OCI-LY7 (cell line): Measurements from ENCODE around the gene ZNF547. TPM values are rescaled to one million over a fixed set of nuclear protein-coding genes. Genes with fewer than 3 reads are reported as not detected.

Experiments used
- BruUV-seq: library from RNA; stranded (reverse); fragments of 400-500 nt; replicated peaks from 2 replicates; lab custom pipeline; 2021; lab: Mats Ljungman, UMichigan
- CTCF ChIA-PET: fragments of 300-600 bp; sonication (Branson Sonifier 250); formaldehyde crosslinking; loops from one replicate; lab custom pipeline; 2022; ENCODE audit warnings: antibody characterized with exemption; ENCODE audit not compliant: unreplicated experiment; lab: Charles Lee
- POLR2A ChIA-PET: fragments of 300-600 bp; sonication (Branson Sonifier 250); formaldehyde crosslinking; loops from one replicate; lab custom pipeline; 2022; ENCODE audit warnings: antibody characterized with exemption; lab: Charles Lee
- DNase-seq: peaks from one replicate; pipeline ENCODE4 v3.0.0-alpha.2; 2015; ENCODE audit warnings: low spot score
- H2AFZ ChIP-seq: fragments of 200-600 bp; sonication (generic), shearing (Covaris generic); 2 replicates; pipeline ENCODE4 v1.6.1; 2014; ENCODE audit warnings: mild to moderate bottlenecking, antibody characterized with exemption, low read length, moderate library complexity
- H3K27ac ChIP-seq: fragments of 200-600 bp; sonication (generic); 2 replicates; pipeline ENCODE4 v1.5.1; 2014; ENCODE audit warnings: mixed run types, low read depth, mild to moderate bottlenecking, moderate library complexity, low read length, inconsistent platforms; ENCODE audit not compliant: poor library complexity, severe bottlenecking
- H3K36me3 ChIP-seq: fragments of 200-600 bp; sonication (generic); 2 replicates; pipeline ENCODE4 v1.6.1; 2014; ENCODE audit warnings: mild to moderate bottlenecking, antibody characterized with exemption, low read length, moderate library complexity, mixed read lengths; ENCODE audit not compliant: insufficient read depth
- H3K4me1 ChIP-seq: fragments of 200-600 bp; sonication (generic); 2 replicates; pipeline ENCODE4 v1.5.1; 2014; ENCODE audit warnings: mild to moderate bottlenecking, low read length; ENCODE audit not compliant: insufficient read depth, poor library complexity, severe bottlenecking
- H3K4me2 ChIP-seq: fragments of 200-600 bp; sonication (generic); 2 replicates; pipeline ENCODE4 v1.6.1; 2014; ENCODE audit warnings: mild to moderate bottlenecking, low read length
- H3K4me3 ChIP-seq: fragments of 200-600 bp; sonication (generic); 2 replicates; pipeline ENCODE4 v1.5.1; 2014; ENCODE audit warnings: mild to moderate bottlenecking, low read depth, low read length; ENCODE audit not compliant: poor library complexity, severe bottlenecking
- H3K79me2 ChIP-seq: fragments of 200-600 bp; sonication (generic); 2 replicates; pipeline ENCODE4 v1.6.1; 2016; ENCODE audit warnings: low read depth, mild to moderate bottlenecking, low read length, moderate library complexity, mixed read lengths; ENCODE audit not compliant: insufficient read depth
- H3K9me2 ChIP-seq: fragments of 200-600 bp; sonication (generic); 2 replicates; pipeline ENCODE4 v1.6.1; 2016; ENCODE audit warnings: mild to moderate bottlenecking, low read length, mixed read lengths; ENCODE audit not compliant: insufficient read depth
- H3K9me3 ChIP-seq: fragments of 200-600 bp; sonication (generic); 2 replicates; pipeline ENCODE4 v1.6.1; 2014; ENCODE audit warnings: mild to moderate bottlenecking, mixed run types, low read length, mixed read lengths
- H4K20me1 ChIP-seq: fragments of 200-600 bp; sonication (generic); 2 replicates; pipeline ENCODE4 v1.6.1; 2014; ENCODE audit warnings: mild to moderate bottlenecking, antibody characterized with exemption, low read length, moderate library complexity, mixed read lengths; ENCODE audit not compliant: insufficient read depth
- CTCF ChIP-seq: fragments of 200-600 bp; sonication (generic); conservative IDR thresholded peaks from 2 replicates; pipeline ENCODE4 v1.5.1; 2014; ENCODE audit warnings: mild to moderate bottlenecking, antibody characterized with exemption, low read length, moderate library complexity, mixed read lengths
- EZH2phosphoT487 ChIP-seq: fragments of 200-600 bp; sonication (generic); IDR thresholded peaks from 2 replicates; pipeline ENCODE4 v1.6.1; 2018; ENCODE audit warnings: low read depth, borderline replicate concordance, mild to moderate bottlenecking, mixed run types, antibody characterized with exemption, low read length, moderate library complexity, mixed read lengths
- intact Hi-C: fragments of 100-400 bp; cut with micrococcal nuclease; formaldehyde crosslinking; loops from one replicate; pipeline ENCODE4 v1.10.0; 2022; ENCODE audit not compliant: unreplicated experiment
- total RNA-seq, 2 experiments: library from RNA; depleted of rRNA in 1 of 2; stranded (reverse); fragments of >200 nt in 1 of 2; shearing (Covaris generic) in 1 of 2; gene quantifications; 2 replicates each; pipeline ENCODE4 v1.2.3, GENCODE V29; 2014 to 2022

ZNF547 gene
- total RNA-seq, 2 experiments from 2014 or later, result 3.9 to 4.5 TPM

GRCh38 chr19:57321751-57322150 lies 41.6 kb upstream of the ZNF547 start:
- TF ChIP-seq CTCF (no peak), EZH2phosphoT487 (no peak)
- H3K4me3 ChIP-seq, result peak overlapping the region; percentile 87
- ChIA-PET CTCF (no interaction called here), POLR2A (interaction anchor here (0.6 to 0.7 kb wide), 2 partner anchors 12 to 45 kb away, joined by 3 to 4 read pairs; no protein-coding TSS in a partner anchor)
- DNase-seq, result no peak
- H3K9me3 ChIP-seq, result no peaks in the 10 kb centered on the region
- intact Hi-C loops, result loop anchor here (5.0 kb wide), 1 partner anchor 39 kb away; the partner anchor contains the start of gene ZNF460
- H2AFZ ChIP-seq, result no peak overlapping the region
- no peaks in the 10 kb centered on the region for H3K9me2 ChIP-seq
- H4K20me1 ChIP-seq, result peaks cover 5% of the 10 kb centered on the region; the same call in 1 of the 2 replicates
- H3K36me3 ChIP-seq, result peaks cover 40% of the 10 kb centered on the region
- peaks cover 31% of the 10 kb centered on the region for H3K4me1 ChIP-seq
- H3K4me2 ChIP-seq, result peak overlapping the region; percentile 80
- peaks cover 25% of the 10 kb centered on the region for H3K79me2 ChIP-seq
- no peak overlapping the region for H3K27ac ChIP-seq
- BruUV-seq, result no TSS peak

- intact Hi-C loops, result loop anchor here (5.0 kb wide), 1 partner anchor 43 kb away; the partner anchor contains the start of gene ZNF460
- Histone ChIP-seq H3K9me3 (no peaks in the 10 kb centered on the region), H3K4me2 (no peak overlapping the region), H3K4me3 (no peak overlapping the region), H3K27ac (no peak overlapping the region), H2AFZ (no peak overlapping the region), H3K36me3 (peaks cover 72% of the 10 kb centered on the region), H4K20me1 (peaks cover 5% of the 10 kb centered on the region; the same call in 1 of the 2 replicates), H3K4me1 (peaks cover 25% of the 10 kb centered on the region), H3K9me2 (no peaks in the 10 kb centered on the region), H3K79me2 (peaks cover 25% of the 10 kb centered on the region)
- no peak for DNase-seq
- ChIA-PET CTCF (no interaction called here), POLR2A (no interaction called here)
- BruUV-seq, result no TSS peak
- TF ChIP-seq CTCF (no peak), EZH2phosphoT487 (no peak)
Measured at GRCh38 chr19:57324992-57325391, 38.4 kb upstream of the ZNF547 start.

- TF ChIP-seq EZH2phosphoT487 (no peak), CTCF (no peak)
- intact Hi-C loops, result no loop called here
- peaks cover 95% of the 10 kb centered on the region for H3K36me3 ChIP-seq
- CTCF ChIA-PET, result no interaction called here
- POLR2A ChIA-PET, result no interaction called here
- DNase-seq, result no peak
- H3K27ac ChIP-seq, result no peak overlapping the region
- no peaks in the 10 kb centered on the region for H3K9me2 ChIP-seq
- H3K79me2 ChIP-seq, result no peaks in the 10 kb centered on the region; the same call in 1 of the 2 replicates
- H3K4me2 ChIP-seq, result no peak overlapping the region
- no peaks in the 10 kb centered on the region for H4K20me1 ChIP-seq
- H3K4me1 ChIP-seq, result peaks cover 8% of the 10 kb centered on the region
- BruUV-seq, result no TSS peak
- H3K9me3 ChIP-seq, result no peaks in the 10 kb centered on the region
- H2AFZ ChIP-seq, result no peak overlapping the region
- no peak overlapping the region for H3K4me3 ChIP-seq
Measured at GRCh38 chr19:57327993-57328392, 35.4 kb upstream of the ZNF547 start.
